Anterior cingulate cortex (tissue), 58 donors: ENCODE data around the gene CNDP2.

ENCODE experiments used
- DNase-seq, 58 donors: peaks; one replicate each; lab custom pipeline; 2025; lab: John Stamatoyannopoulos, UW

Gene CNDP2

DNA sequence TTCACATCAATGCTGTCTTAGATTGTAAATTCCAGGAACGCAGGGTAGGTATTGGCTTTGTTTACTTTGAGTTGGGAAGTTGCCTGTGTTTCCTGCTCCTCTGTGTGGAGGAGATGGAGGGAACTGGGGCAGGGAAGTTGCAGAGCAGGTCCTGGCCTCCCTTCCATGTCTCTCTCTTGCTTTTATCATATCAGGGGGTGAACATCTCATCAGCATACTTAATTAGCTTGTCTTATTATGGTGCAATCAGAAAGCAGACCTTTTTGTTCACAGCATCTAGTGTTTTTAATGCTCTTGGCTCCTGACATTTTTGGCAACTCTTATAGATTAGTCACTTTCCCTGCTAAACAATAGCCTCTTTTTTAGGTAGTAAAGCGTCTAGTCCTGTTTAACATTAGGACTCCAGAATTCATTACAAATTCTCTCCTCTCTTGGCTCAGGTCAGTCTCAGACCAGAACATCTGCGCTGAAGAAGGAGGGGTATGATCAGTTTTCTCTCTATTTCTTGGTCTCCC, 27.6 kb upstream of the CNDP2 start:
- peak in 1 of 58 donors; percentile 26 for DNase-seq

DNA sequence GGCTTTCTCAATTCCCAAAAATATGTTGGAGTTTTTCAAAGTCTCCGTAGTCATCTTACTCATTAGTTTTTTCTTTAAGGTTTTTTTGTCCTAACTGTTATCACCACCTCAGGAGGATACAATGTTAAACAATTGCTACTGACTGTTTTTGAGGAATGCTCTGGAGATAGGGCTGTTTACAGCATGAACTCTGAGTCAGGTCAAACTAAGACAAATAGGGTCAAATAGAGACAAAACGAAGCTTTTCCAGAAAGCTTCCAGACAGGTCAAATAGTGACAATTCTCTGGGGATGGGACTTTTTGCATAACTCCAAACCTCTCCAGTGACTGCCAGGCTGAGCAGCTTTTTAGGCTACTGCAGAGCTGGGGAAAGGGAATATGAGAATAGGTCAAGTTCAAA, 23.9 kb upstream of the CNDP2 start:
- DNase-seq, result no peak

DNA sequence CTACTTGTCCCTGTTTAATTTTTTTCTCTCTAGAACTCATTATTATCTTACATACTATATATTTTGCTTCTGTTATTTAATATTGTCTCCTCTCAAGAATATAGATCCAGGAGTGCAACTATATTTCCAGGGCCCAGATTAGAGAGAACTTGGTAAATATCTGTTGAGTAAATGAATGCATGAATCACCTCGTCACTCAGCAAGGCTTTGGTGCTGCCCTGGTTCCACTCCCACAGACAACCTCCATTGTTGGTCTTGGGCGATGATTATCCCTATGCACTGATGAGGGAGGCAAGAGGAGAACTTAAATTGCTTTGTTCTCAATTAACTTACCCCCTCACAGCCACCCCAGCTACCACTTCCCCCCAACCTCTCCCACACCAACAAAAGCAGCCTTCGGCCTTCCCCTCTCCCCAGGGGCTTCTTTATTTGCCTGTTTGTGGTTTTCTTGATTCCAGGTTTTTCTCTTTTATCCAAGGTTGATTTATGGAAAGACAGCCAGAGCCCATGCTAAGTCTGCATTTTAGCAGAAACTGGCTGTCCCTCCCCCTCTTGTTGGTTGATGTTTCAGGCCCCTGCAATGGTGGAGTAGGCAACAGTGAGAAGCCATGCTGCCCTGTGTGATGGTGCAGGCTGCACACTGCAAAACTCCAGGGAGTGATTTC, 22.1 kb upstream of the CNDP2 start:
- no peak for DNase-seq

DNA sequence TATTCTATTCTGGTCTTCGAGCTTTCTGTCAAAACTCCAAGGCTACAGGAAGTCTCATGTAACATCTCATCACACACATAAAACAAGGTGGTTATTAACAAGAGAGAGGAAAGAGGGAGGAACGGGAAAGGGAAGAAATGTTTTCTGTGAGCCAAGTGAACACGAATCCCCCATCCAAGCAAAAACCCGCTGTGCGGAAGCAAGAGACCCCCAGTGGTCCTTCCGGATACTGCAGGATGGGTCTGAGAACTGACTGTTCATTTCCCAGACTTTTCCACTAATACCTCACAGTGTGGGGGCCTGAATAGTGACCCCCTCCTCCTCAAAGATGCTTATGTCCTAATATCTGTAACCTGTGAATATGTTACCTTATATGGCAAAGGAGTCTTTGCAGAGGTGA, 20.0 kb upstream of the CNDP2 start:
- DNase-seq, result peak in 41 of 58 donors; percentile 7 to 73 (median 40)

DNA sequence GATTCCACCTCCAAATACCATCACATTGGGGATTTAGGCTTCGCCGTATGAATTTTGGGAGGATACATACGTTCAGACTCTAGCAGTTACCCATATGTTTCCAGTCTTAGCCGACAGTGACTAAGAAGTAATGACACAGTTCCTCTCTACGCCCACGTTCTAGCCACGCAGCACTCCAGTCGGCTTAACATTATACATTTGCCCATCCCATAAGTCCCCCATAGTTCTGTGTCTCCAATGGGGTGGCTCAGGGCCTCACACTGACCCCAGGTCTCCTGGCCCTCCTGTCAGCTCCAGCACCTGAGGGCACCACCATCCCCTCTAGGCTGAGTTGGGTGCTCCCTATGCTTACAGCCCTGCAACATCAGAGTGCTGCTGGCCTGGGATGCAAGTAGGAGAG, 18.4 kb upstream of the CNDP2 start:
- DNase-seq, result no peak

DNA sequence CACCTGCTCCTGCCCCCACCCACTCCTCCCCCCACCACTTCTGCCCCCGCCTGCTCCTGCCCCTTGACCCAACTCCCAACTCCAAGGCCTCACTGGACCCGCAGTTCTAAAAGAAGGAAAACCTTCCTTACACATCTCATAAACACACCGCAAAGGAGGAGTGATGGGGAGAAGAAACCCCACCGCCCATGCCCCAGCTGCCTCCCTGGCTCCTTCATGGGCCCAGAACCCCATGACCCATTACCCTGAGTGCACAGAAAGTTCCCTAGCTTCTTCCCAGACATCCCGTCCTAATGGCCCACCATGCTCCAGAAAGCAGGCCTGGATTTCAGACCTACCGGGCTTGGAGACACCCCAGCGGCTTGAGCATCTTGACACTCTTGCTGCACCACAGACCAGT, 17.8 kb upstream of the CNDP2 start:
- no peak for DNase-seq

DNA sequence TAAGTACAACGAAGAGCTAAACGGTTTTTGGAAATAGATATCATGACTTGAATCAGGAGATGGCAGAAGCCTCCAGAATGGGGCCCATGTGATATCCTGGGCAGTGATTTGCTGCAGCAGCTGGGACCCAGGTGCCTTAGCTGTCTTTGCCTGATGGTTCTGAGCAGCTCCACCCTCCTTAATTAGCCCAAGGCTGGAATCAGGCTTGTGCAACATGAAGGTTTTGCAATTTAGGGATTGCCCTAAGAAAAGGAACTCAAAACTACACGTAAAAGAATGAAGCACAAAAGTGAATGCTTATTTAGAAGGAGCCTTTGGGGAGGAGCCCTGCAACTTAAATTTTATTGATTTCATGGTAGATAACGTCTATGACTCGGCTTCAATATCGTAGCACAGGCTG, 17.3 kb upstream of the CNDP2 start:
- DNase-seq, result no peak

DNA sequence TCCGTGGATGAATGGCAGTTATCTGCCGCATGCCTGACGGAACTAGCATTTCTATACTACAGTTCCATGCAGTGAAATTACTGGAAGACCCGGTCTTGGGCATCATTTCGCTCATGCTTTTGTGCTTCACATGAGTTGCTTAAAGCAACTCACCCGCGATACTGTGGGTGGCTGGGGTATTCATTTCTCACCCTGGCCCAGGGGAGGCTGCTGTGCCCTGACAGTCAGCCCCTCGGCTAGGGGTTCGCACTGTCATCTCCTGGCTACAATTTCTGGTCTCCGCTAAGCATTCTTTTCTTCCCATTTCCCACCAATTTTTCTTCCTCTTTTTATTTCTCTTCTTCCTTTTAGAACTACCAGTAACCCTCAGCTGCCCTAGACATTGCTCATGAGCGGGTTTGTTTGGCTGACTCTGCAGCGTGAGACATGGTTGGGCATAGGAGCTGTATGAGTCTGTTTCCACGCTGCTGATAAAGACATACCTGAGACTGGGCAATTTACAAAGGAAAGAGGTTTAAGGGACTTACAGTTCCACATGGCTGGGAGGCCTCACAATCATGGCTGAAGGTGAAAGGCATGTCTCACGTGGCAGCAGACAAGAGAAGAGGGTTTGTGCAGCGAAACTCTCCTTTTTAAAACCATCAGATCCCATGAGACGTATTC, 16.5 kb upstream of the CNDP2 start:
- no peak for DNase-seq

DNA sequence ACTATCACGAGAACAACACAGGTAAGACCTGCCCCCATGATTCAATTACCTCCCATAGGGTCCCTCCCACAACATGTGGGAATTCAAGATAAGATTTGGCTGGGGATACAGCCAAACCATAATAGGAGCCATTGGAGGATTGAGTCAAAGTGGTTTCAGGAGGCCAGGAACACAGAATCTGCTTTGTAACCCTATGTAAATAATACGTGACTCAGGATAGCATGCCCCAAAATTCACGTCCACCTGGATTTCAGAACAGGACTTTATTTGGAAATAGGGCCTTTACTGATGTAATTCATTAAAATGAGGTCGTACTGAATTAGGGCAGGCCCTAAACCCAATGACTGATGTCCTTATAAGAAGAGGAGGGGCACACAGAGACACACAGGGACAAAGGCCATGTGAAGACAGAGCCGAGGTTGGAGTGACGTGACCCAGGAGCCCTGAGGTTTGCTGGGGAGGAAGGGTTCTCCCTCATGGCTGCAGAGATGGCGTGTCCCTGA, 16.0 kb upstream of the CNDP2 start:
- no peak for DNase-seq

DNA sequence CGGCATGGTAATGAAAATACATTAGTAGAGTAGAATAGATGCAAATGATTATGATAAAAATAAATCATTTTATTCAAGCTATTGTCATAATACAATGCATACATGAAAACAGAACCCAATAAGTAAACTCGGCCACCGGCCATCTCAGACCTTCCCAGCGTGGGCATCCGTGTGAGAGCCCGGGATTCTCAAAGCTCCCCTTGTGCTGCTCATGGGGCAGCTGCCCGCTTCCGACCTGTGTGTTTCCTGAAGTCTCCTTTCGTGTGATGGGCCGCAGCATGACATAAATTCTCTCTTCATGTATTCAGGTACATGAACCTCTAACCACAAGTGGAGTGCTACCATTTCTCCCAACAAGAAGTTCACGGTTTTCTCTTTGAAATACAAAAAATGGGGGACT, 13.5 kb upstream of the CNDP2 start:
- no peak for DNase-seq

DNA sequence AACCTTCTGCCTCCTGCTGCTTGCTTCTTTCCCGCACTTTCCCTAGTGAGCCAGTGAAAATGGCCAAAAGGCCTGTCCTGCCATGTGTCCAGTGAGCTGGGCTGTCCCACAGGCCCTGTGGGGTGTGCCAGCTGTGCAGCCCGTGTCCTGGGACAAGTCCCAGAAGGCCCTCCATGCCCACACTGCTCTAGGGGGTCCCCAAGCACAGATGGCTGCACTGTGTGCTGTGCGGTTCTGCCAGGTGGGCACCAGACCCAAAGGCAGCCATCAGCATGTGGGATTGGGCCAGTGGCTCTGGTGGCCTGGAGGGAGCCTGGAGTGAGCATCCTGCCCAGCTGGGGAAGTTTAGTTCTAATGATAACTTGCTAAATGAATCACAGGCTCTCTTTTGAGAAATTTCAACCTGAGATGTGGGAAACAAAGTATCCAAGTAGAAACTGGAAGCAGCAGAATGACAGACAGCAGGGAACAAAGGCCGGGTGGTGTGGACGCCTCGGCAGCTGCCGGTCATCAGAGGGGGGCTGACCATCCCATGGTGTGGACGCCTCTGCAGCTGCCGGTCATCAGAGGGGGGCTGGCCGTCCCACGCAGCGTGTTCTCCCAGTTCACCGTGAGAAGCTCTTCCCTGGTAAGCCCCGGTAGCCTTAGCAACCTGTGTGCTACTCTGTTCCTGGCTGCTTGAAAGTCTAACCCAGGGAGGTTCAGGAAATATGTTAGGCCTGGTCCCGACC, 9.9 kb upstream of the CNDP2 start:
- peak in 2 of 58 donors; percentile 17 to 33 for DNase-seq

DNA sequence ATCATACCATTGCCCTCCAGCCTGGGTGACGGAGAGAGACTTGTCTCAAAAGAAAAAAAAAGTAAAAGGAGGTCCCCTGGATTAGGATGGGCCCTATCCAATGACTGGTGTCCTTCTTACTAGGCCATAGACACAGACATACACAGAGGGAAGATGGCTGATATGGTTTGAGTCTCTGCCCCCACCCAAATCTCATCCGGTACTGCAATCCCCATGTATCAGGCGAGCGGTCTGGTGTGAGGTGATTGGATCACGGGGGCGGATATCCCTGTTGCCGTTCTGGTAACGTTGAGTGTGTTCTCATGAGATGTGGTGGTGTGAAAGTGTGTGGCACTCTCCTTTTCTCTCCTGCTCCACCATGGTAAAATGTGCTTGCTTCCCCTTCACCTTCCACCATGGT, 7.8 kb upstream of the CNDP2 start:
- no peak for DNase-seq

DNA sequence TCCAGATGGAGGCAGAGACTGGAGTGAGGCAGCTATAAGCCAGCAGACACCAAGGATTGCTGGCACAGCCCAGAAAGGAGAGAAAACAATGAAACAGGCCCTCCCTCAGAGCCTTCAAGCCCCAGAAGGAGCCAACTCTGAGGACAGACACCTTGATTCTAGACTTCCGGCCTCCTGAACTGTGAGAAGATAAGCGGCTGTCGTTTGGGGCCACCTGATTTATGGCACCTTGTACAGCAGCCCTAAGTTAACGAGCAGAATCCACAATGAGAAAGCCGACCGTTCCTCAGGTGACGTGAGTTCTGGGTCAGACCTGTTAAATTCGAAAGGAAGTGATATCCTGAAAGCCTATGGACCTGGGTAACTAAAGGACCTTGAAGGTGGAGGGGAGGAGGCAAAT, 7.3 kb upstream of the CNDP2 start:
- DNase-seq, result no peak

DNA sequence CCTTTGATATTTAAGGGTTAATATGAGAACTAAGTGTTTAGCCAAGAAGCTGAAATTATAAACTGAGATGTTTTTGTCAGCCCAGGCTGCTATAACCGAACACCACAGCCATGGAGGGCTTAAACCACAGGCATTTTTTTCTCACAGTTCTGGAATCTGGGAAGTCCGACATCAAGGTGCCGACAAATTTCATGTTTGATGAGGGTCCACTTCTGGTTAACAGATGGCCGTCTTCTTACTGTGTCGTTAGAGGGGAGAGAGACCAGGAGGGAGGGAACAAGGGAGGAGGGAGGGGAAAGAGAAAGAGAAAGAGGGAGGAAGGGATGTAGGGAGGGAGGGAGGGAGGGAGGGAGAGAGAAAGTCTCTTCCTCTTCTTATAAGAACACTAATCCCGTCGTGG, 6.5 kb upstream of the CNDP2 start:
- no peak for DNase-seq

DNA sequence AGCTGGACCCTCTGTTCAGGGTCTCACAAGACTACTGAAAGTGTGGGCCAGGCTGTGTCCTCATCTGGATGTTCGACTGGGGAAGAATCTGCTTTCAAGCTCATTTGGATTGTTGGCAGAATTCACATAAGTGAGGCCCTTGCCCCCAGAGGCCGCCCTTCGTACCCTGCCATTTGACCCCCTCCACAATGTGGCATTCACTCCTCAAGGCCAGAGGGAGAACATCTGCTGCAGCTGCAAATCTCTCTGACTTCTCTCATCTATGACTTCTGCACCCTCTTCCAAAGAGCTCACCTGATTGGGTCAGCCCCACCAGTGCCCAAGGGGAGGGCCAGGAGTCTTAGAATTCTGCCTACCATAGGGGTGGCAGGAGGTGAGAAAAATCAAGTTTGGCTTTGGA, 3.9 kb upstream of the CNDP2 start:
- no peak for DNase-seq

DNA sequence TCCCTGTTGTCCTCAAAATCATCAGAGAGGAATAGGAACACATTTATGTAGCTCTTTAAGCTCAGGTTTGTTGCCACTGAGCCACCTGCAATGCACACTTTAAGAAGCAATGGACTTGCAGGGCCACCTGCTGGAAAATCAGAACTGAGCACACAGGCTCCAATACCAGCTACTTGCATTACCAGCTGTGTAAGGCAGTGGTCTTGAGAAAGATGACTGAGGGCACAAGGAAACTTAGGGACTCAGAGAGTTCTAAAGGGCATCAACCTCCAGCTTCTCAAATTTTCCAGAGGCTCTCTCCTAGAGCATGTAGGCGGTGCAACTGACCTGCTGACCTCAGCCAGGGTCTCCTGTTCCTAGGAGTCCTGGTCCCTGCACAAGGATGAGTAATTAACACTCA, 2.5 kb upstream of the CNDP2 start:
- DNase-seq, result peak in 35 of 58 donors; percentile 6 to 73 (median 32)

DNA sequence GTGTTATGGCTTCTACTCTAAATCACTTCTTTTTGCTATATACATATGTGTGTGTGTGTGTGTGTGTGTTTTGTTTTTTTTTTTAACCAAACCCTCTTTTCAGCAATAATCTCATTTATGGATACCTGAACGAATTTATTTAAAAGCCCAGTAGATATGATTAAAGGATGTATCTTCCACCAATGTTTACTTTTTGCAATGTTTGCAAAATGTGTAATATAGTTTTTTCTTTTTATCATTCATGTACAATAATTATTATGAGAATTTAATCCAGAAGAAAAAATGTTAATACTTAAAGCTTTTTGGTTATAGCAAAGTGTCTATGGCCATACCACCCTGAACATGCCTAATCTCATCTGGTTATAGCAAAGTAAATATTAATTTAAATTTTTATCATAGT, 1.6 kb upstream of the CNDP2 start:
- no peak for DNase-seq

DNA sequence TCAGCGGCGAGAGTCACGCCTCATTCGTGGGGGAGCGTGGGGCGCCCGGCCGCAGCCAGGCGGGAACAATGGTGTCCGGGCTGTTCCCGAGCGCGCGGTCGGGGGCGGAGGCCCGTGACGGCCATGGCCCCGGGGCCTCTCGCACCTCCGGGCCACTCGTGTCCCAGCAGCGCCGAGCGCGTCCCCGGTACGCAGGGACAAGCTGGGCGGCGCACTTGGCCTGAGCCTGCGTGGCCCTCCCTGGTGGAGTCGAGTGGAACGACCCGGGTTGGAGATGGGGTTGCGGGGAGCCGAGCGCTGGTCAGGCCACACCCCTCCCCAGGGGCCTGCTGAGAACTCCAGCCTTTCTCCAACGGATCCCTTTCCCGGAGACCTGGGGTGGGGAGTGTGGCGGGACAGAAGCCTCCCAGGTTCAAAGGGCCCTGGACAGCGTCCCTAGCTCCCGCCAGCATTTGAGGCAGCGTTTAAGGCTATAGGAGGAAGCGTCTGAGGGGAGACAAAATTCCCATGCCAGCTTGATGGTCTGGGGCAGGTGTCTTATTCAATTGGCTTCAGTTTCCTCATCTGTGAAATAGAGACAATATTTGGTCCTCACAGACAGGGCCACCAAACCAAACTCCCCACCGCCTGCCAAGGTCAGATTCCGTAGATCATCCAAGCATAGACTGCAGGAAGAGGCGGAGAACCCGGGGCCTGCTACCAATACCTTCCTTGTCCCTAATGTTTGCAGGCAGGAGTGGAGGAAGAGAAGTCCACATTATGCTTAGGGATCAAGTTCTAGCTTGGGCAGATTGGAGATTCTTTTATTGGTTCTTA, 553 bp downstream of the CNDP2 start:
- DNase-seq, result peak in 46 of 58 donors; percentile 18 to 83 (median 70)

DNA sequence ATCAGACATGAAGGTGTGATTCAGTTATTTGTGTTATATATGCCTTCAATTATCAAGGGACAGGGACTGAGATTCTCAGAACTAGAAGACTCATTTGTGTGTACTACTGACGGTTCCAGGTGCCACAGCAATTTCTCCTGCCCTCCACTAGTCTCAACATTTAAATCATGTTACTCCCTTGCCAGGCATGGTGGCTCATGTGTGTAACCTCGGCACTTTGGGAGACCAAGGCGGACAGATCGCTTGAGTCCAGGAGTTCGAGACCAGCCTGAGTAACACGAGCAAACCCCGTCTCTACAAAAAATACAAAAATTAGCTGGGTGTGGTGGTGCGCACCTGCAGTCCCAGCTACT, 1.1 kb downstream of the CNDP2 start:
- DNase-seq, result no peak

DNA sequence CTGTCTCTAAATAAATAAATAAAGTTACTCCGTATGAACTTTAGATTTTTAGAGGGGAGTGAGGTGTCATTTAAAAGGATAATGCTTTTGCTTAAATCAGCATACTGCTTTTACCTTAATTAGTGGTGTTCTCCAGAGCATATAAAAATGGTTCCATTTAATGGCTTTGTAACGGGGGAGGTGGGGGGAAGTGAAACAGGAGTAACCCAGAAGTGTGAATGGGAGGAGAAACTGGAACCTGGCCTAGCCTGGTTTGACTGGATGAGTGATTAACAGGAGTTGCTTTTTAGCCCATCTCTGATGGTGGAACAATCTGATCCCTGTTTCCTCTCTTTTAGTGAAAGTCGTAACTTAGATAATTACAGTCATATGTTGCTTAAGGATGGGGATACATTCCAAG, 1.6 kb downstream of the CNDP2 start:
- no peak for DNase-seq
